GM19455 (cell line): Measurements from ENCODE around the gene UGT1A8.
"Not testable (repeated sequence)": the region's sequence is repeated elsewhere in the genome, so short reads cannot be mapped to it uniquely, and the experiment has no call there.

Source experiments
- ATAC-seq: cut with Tn5 transposase; IDR thresholded peaks from one replicate; pipeline ENCODE4 v1.9.1; 2021; ENCODE audit not compliant: unreplicated experiment

UGT1A8 gene

DNA sequence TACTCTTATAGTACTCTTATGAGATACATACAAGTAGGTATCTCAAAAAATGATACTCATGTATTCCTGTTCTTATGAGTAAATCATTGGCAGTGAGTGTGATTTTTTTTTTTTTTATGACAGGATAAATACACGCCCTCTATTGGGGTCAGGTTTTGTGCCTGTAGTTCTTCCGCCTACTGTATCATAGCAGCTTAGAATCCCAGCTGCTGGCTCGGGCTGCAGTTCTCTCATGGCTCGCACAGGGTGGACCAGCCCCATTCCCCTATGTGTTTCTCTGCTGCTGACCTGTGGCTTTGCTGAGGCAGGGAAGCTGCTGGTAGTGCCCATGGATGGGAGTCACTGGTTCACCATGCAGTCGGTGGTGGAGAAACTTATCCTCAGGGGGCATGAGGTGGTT is at the start of gene UGT1A8:
Gene UGT1A8, plus strand, starts transcription at position 158 of the 400 bp plus-strand sequence. Its CDS starts 75 bp downstream, at position 233.
- ATAC-seq: not testable (repeated sequence)

DNA sequence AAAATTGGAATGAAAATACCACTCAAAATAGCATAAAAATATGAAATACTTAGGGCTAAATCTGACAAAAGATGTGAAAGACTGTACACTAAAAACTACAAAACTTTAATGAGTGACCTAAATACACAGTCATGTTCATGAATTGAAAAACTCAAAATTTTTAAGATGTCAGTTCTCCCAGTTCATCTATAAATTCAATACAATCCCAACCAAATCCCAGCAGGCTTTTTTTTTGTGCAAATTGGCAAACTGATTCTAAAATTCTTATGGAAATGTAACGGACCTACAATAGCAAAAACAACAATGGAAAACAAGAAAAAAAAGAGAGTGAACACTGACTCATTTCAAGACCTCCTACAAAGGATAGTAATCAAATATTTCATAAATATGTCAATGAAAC is 46.4 kb upstream of the UGT1A8 start:
- ATAC-seq: no peak

- no peak for ATAC-seq
Observed at GRCh38 chr2:233571462-233571861, 46.0 kb upstream of the UGT1A8 start.

- no peak for ATAC-seq
Observed at GRCh38 chr2:233572468-233572867, 45.0 kb upstream of the UGT1A8 start.

DNA sequence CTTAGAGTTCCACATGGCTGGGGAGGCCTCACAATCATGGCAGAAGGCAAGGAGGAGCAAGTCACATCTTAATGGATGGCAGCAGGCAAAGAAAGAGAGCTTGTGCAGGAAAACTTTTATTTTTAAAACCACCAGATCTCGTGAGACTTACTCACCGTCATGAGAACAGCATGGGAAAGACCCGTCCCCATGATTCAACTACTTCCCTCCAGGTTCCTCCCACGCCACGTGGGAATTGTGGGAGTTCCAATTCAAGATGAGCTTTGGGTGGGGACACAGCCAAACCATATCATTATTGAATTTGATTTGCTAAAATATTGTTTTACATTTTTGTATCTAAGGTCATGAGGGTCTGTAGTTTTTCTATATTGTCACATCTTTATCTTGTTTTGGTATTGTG is 40.1 kb upstream of the UGT1A8 start:
- ATAC-seq: not testable (repeated sequence)

DNA sequence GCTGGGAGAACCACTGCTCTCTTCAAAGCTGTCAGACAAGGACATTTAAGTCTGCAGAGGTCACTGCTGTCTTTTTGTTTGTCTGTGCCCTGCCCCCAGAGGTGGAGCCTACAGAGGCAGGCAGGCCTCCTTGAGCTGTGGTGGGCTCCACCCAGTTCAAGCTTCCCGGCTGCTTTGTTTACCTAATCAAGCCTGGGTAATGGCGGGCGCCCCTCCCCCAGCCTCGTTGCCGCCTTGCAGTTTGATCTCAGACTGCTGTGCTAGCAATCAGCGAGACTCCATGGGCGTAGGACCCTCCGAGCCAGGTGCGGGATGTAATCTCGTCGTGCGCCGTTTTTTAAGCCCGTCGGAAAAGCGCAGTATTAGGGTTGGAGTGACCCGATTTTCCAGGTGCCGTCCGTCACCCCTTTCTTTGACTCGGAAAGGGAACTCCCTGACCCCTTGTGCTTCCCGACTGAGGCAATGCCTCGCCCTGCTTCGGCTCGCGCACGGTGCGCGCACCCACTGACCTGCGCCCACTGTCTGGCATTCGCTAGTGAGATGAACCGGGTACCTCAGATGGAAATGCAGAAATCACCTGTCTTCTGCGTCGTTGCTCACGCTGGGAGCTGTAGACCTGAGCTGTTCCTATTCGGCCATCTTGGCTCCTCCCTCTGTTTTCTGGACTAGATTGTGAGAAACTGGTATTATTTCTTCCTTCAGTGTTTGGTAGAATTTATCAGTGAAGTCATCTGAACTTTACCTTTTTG is 34.0 kb upstream of the UGT1A8 start:
- not testable (repeated sequence) for ATAC-seq

DNA sequence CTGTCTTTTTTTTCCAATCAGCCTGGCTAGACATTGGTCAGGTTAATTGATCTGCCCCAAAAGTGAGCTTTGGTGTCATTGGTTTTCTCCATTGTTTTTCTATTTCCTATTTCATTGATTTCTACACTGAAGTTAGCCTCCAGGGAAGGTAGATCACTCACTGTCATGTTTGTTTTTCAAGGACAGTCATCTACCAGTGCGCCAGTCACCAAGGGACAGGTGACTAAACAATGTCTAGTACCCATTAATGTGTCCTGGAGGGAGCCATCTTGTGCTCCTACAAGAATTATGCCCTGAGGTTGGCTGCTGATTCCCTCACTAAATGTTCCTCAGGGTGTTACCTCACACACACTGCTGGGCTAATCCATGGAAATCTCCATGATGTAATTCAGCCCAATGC is 33.2 kb upstream of the UGT1A8 start:
- no peak for ATAC-seq

DNA sequence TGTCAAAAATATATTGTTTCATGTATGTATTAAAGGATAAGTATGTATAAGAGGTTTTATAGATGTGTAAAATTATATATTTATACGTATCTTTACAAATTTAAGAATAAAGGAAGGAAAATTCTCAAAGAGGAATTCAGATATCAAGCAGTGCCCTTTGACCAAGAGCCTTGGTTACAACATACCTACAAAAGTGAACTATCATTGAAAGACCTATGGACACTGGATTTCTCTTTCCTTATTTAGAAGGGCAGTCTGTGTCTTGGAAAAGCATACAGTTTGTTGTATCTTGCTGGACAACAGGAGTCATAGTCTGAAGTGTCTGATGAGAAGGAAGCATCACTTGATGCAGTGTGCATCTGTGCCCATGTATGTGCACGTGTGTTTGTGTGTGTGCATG is 29.0 kb upstream of the UGT1A8 start:
- ATAC-seq: no peak

GRCh38 chr2:233592706-233593105 is 24.7 kb upstream of the UGT1A8 start:
- not testable (repeated sequence) for ATAC-seq

- ATAC-seq: no peak
Observed at GRCh38 chr2:233593201-233593600, 24.2 kb upstream of the UGT1A8 start.

DNA sequence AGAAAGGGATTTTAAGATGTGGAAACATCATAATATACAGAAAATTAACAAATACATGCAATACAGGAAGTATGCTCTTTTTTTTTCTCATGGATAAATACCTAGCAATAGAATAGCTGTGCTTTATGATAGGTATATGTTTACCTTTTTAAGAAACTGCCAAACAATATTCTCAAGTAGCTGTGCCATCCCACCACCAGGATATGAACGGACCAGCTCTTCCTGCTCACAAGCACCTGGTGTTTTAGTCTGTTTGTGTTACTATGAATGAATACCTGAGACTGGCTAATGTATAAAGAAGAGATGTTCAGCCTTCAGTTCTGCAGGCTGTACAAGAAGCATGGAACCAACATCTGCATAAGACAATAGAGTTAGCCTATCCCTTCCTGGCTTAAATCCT is 19.9 kb upstream of the UGT1A8 start:
- ATAC-seq: no peak

DNA sequence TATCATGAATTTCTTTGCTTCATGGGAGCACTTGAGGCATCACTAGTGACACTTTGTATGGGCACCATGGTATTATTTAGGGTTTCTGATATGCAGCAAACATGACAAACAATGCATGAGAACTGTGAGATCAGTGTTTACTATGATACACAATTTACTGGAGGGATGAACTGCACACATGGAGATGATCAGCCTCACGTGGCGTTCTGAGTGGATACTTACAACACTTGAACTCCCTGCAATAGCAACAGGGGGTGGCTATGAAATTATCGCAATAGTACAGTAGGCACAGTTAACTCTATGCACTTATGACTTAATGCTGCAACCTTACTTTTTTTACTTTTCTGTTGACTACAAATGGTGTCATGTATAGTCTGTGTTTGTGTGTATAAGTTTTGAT is 18.5 kb upstream of the UGT1A8 start:
- ATAC-seq: no peak

GRCh38 chr2:233600386-233600785 is 17.0 kb upstream of the UGT1A8 start:
- ATAC-seq: no peak

- no peak for ATAC-seq
Observed at GRCh38 chr2:233602076-233602475, 15.4 kb upstream of the UGT1A8 start.

DNA sequence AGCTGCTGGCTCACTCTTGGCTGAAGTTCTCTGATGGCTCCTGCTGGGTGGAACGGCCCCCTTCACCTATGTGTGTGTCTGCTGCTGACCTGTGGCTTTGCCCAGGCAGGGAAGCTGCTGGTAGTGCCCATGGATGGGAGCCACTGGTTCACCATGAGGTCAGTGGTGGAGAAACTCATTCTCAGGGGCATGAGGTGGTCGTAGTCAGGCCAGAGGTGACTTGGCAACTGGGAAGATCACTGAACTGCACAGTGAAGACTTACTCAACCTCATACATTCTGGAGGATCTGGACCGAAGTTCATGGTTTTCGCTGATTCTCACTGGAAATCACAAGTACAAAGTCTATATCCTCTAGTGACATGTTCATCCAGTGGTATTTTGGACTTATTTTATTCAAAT is 13.9 kb upstream of the UGT1A8 start:
- no peak for ATAC-seq

DNA sequence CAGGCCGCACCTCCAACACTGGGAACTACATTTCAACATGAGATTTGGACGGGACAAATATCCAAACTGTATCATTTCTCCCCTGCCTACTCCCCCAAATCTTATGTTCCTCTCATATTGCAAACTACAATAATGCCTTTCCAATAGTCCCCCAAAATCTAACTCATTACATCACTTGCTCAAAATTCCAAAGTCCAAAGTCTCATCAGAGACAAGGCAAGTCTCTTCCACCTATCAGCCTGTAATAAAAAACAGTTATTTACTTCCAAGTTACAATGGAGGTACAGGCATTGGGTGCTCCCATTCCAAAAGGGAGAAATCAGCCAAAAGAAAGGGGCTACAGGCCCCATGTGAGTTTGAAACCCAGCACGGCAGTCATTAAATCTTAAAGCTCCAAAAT is 12.6 kb upstream of the UGT1A8 start:
- no peak for ATAC-seq

GRCh38 chr2:233605680-233606079 is 11.8 kb upstream of the UGT1A8 start:
- no peak for ATAC-seq

- ATAC-seq: no peak
Observed at GRCh38 chr2:233611284-233611683, 6.1 kb upstream of the UGT1A8 start.

DNA sequence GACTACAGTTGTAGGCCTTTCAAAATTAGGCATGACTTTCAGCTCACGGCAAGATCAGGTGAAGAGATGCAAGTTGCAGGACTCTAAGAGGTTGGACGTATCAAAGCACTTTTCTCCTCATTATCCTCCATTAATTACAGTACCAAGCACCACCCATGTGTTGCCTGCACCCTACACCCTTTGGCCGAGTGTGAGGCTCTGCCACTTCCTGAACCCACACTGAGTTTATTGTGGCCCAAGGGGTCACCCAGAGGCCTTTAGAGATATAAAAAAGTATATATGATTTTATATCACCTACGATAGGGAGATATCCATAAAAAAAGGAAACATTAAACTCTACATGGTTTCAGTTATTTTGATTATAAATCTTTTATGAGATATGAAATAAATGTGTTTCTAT is 2.8 kb downstream of the UGT1A8 start:
- no peak for ATAC-seq

DNA sequence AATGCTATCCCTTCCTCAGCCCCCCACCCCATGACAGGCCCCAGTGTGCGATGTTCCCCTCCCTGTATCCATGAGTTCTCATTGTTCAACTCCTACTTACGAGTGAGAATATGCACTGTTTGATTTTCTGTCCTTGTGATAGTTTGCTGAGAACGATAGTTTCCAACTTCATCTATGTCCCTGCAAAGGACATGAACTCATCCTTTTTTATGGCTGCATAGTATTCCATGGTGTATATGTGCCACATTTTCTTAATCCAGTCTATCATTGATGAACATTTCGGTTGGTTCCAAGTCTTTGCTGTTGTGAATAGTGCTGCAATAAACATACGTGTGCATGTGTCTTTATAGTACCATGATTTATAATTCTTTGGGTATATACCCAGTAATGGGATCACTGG is 4.4 kb downstream of the UGT1A8 start:
- not testable (repeated sequence) for ATAC-seq

- no peak for ATAC-seq
Observed at GRCh38 chr2:233627331-233628025, 10.0 kb downstream of the UGT1A8 start.

- ATAC-seq: not testable (repeated sequence)
Observed at GRCh38 chr2:233636306-233636705, 18.9 kb downstream of the UGT1A8 start, which contains the start of gene UGT1A10. Gene UGT1A10, plus strand, starts transcription at chr2:233636448. Its CDS starts 75 bp downstream, at chr2:233636523.
